HepG2 (cell line): ENCODE measurements around the gene SHISA4. TPM values are rescaled to one million over a fixed set of nuclear protein-coding genes. Genes with fewer than 3 reads are reported as not detected.

Source experiments
- ATAC-seq: fragments of 200-7000 bp; cut with Tn5 transposase; 3 replicates; pipeline ENCODE4 v1.9.1; 2020; ENCODE audit warnings: mild to moderate bottlenecking, moderate library complexity
- BruUV-seq: library from RNA; stranded (reverse); fragments of 400-500 nt; replicated peaks from 2 replicates; lab custom pipeline; 2021; lab: Mats Ljungman, UMichigan
- CTCF ChIA-PET: fragments of 300-600 bp; formaldehyde crosslinking; extraction: SDS; loops from one replicate; lab custom pipeline; 2021; ENCODE audit warnings: low total read pairs, inconsistent platforms, low intra/inter-chr PET ratio; lab: Yijun Ruan, JAX
- POLR2A ChIA-PET: fragments of 350-600 bp; sonication (Branson Sonifier 250); formaldehyde crosslinking; loops from one replicate; lab custom pipeline; 2020; ENCODE audit warnings: antibody characterized with exemption, inconsistent platforms; lab: Yijun Ruan, JAX
- DNase-seq: peaks from one replicate; pipeline ENCODE4 v3.0.0-alpha.2; 2015; ENCODE audit warnings: low spot score
- FAIRE-seq: peaks from 3 replicates; lab custom pipeline; 2011; peaks lifted over from hg19 to GRCh38; lab: Jason Lieb, UNC
- H2AFZ ChIP-seq: one replicate; pipeline ENCODE4 v1.6.1; 2011; ENCODE audit warnings: low read length, inconsistent platforms
- H3K27ac ChIP-seq: fragments of 300-600 bp; 3 replicates; pipeline ENCODE4 v1.8.0; 2011; ENCODE audit warnings: mixed run types, mild to moderate bottlenecking, mixed read lengths, low read length, inconsistent platforms; ENCODE audit not compliant: insufficient read depth; ENCODE audit errors: extremely low read length
- H3K27me3 ChIP-seq, 2 experiments: fragments of 200-600 bp in 1 of 2; 2 replicates in 1 of 2; 3 replicates in 1 of 2; pipeline versions ENCODE4 v1.6.0 to v1.8.0; 2011; ENCODE audit warnings: low read length in 2 of 2, mild to moderate bottlenecking in 2 of 2, moderate library complexity in 2 of 2, inconsistent platforms in 1 of 2; ENCODE audit not compliant: insufficient read depth in 2 of 2, control insufficient read depth in 1 of 2
- H3K36me3 ChIP-seq, 2 experiments: fragments of 200-600 bp in 1 of 2; replicated peaks in 1 of 2; 2 replicates in 1 of 2; 3 replicates in 1 of 2; pipeline versions ENCODE4 v1.5.1 to v1.8.0; 2011; ENCODE audit warnings: low read length in 2 of 2, inconsistent platforms in 1 of 2; ENCODE audit not compliant: insufficient read depth in 2 of 2, control insufficient read depth in 1 of 2
- H3K4me1 ChIP-seq: 2 replicates; pipeline ENCODE4 v1.5.1; 2012; ENCODE audit warnings: low read length, inconsistent platforms; ENCODE audit not compliant: insufficient read depth
- H3K4me2 ChIP-seq: 2 replicates; pipeline ENCODE4 v1.6.0; 2011; ENCODE audit warnings: low read depth, low read length, inconsistent platforms
- H3K4me3 ChIP-seq, 3 experiments: fragments of 200-600 bp in 1 of 3; sonication (generic), shearing (Covaris generic) in 1 of 3; replicated peaks in 1 of 3; 2 replicates each; pipeline ENCODE4 v1.5.1; 2011 to 2016; ENCODE audit warnings: low read length in 3 of 3, inconsistent platforms in 2 of 3, low read depth in 2 of 3, mild to moderate bottlenecking in 2 of 3, control low read depth in 1 of 3, mixed read lengths in 1 of 3; ENCODE audit not compliant: insufficient read depth in 1 of 3
- H3K79me2 ChIP-seq: one replicate; pipeline ENCODE4 v1.6.1; 2011; ENCODE audit warnings: low read length, inconsistent platforms; ENCODE audit not compliant: insufficient read depth
- H3K9ac ChIP-seq: 2 replicates; pipeline ENCODE4 v1.6.0; 2011; ENCODE audit warnings: mild to moderate bottlenecking, low read depth, low read length, inconsistent platforms; ENCODE audit not compliant: insufficient read depth
- H3K9me3 ChIP-seq: 2 replicates; pipeline ENCODE4 v1.5.1; 2012; ENCODE audit warnings: mild to moderate bottlenecking, low read length
- H4K20me1 ChIP-seq: 2 replicates; pipeline ENCODE4 v1.6.0; 2011; ENCODE audit warnings: inconsistent platforms, mild to moderate bottlenecking, low read length, moderate library complexity; ENCODE audit not compliant: insufficient read depth
- YY1 ChIP-seq: IDR thresholded peaks from 2 replicates; pipeline ENCODE4 v1.6.1; 2011; ENCODE audit warnings: low read length, low read depth, moderate library complexity, mild to moderate bottlenecking; ENCODE audit not compliant: insufficient read depth, insufficient replicate concordance
- ZBTB7B ChIP-seq: sonication (generic); formaldehyde crosslinking; IDR thresholded peaks from 2 replicates; pipeline ENCODE4 v1.4.0; 2020; ENCODE audit warnings: missing genetic modification reagents
- ZFP36 ChIP-seq: fragments of 150-350 bp; IDR thresholded peaks from 2 replicates; pipeline ENCODE4 v1.6.1; 2018; ENCODE audit warnings: borderline replicate concordance, low read length, low read depth; ENCODE audit not compliant: partially characterized antibody
- ZFP62 ChIP-seq: sonication (generic); formaldehyde crosslinking; IDR thresholded peaks from 2 replicates; pipeline ENCODE4 v1.4.0; 2020; ENCODE audit warnings: missing genetic modification reagents
- ZNF17 ChIP-seq: sonication (generic); formaldehyde crosslinking; IDR thresholded peaks from 2 replicates; pipeline ENCODE4 v1.5.0; 2020; ENCODE audit warnings: mild to moderate bottlenecking, missing genetic modification reagents
- ZNF260 ChIP-seq: sonication (generic); formaldehyde crosslinking; IDR thresholded peaks from 2 replicates; pipeline ENCODE4 v1.4.0; 2020; ENCODE audit warnings: missing genetic modification reagents, low read depth, mild to moderate bottlenecking, borderline replicate concordance
- WGBS: methylation state at CpG from one replicate; pipeline ENCODE4 v1.1.6; 2017; ENCODE audit warnings: low lambda C conversion rate; 5-methylcytosine and 5-hydroxymethylcytosine counted together
- in situ Hi-C: cut with HindIII; loops from 2 replicates; pipeline ENCODE4 v1.10.0; 2017; ENCODE audit warnings: low pct_unique_long_range_greater_than_20kb; ENCODE audit not compliant: extremely low pct_ligation_motif_present
- intact Hi-C: fragments of 100-400 bp; cut with micrococcal nuclease; formaldehyde crosslinking; loops from one replicate; pipeline ENCODE4 v1.10.0; 2022; ENCODE audit not compliant: unreplicated experiment
- polyA plus RNA-seq, 8 experiments: library from polyadenylated mRNA; depleted of rRNA in 3 of 8; stranded (reverse) in 7 of 8; unstranded in 1 of 8; fragments of >200 nt; fragmentation: Illumina TruSeq in 4 of 8; extraction: Trizol in 4 of 8; gene quantifications; 2 replicates each; pipeline versions ENCODE4 v1.2.1 to v1.2.3, GENCODE V29; 2011 to 2016; ENCODE audit warnings: low read depth in 4 of 8, missing spikeins in 1 of 8, mixed read lengths in 1 of 8; ENCODE audit not compliant: insufficient read depth in 1 of 8
- total RNA-seq, 5 experiments: library from RNA; depleted of rRNA; stranded (reverse); fragments of >200 nt; fragmentation: Illumina TruSeq; extraction: Trizol; gene quantifications; 2 replicates each; pipeline ENCODE4 v1.2.3, GENCODE V29; 2016; ENCODE audit warnings: low read depth in 1 of 5
- TF ChIP-seq, protein P1 (sequence below): IDR thresholded peaks from 2 replicates; pipeline ENCODE4 v1.6.1; 2012; ENCODE audit warnings: low read depth, low read length, improper control_type of control experiment
- TF ChIP-seq, protein P2 (sequence below): sonication (generic); formaldehyde crosslinking; IDR thresholded peaks from 2 replicates; pipeline ENCODE4 v1.8.0; 2022; ENCODE audit warnings: missing genetic modification reagents, mild to moderate bottlenecking, borderline replicate concordance
- TF ChIP-seq, protein P3 (sequence below): sonication (generic); formaldehyde crosslinking; IDR thresholded peaks from 2 replicates; pipeline ENCODE4 v1.4.0; 2020; ENCODE audit warnings: mild to moderate bottlenecking, missing genetic modification reagents
- TF ChIP-seq, protein P4 (sequence below): sonication (generic); formaldehyde crosslinking; IDR thresholded peaks from 2 replicates; pipeline ENCODE4 v1.5.0; 2020; ENCODE audit warnings: missing genetic modification reagents
- TF ChIP-seq, protein P5 (sequence below): sonication (generic); formaldehyde crosslinking; IDR thresholded peaks from 2 replicates; pipeline ENCODE4 v1.4.0; 2020; ENCODE audit warnings: mild to moderate bottlenecking, low read depth, missing genetic modification reagents
- TF ChIP-seq, protein P6 (sequence below): sonication (generic); formaldehyde crosslinking; IDR thresholded peaks from 2 replicates; pipeline ENCODE4 v1.4.0; 2020; ENCODE audit warnings: missing genetic modification reagents
- TF ChIP-seq, protein P7 (sequence below): sonication (generic); formaldehyde crosslinking; IDR thresholded peaks from 2 replicates; pipeline ENCODE4 v1.5.1; 2020; ENCODE audit warnings: missing genetic modification reagents, mild to moderate bottlenecking, borderline replicate concordance

SHISA4 gene
- total and polyA plus RNA-seq, 2 of the 13 experiments (the other 11 are each of a cell fraction or from before 2014, with no cell fraction given), result 0.51 to 1.0 TPM

DNA sequence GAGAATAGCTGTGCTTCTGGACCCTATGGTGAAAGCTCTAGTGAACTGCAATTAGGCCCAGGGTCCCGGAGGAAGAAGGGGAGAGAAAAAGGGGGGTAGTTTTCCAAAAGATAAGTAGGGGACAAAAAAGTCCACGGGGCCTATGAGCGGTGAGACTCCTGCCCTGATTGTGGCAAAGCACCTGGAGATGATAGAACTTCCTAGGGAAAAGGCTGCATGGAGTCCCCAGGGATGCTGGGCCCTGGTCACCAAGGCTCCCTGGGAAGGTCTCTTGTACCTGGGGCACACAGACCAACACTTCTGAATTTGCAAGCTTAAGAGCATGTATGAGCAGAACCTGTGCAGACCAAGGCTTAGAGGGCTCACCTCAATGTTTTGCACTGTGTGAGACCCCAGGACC lies 5.4 kb upstream of the SHISA4 start:
- intact Hi-C loops (no loop called here), in situ Hi-C loops (no loop called here)
- peaks cover 1 to 14% of the 10 kb centered on the region in 2 experiments; a peak in 3 of 5 replicates for H3K27me3 ChIP-seq
- ATAC-seq, result peak; percentile 11
- BruUV-seq, result no TSS peak
- ChIA-PET POLR2A (no interaction called here), CTCF (no interaction called here)
- no peak overlapping the region for H3K4me3 ChIP-seq
- H3K9me3 ChIP-seq, result no peaks in the 10 kb centered on the region
- no peak for DNase-seq
- WGBS, result 59% methylated on average over 3 of the region's 3 CpGs
- peaks cover 16% of the 10 kb centered on the region for H3K4me1 ChIP-seq
- no peak overlapping the region for H3K9ac ChIP-seq
- no peak overlapping the region for H2AFZ ChIP-seq
- H4K20me1 ChIP-seq, result no peaks in the 10 kb centered on the region; the same call in 1 of the 2 replicates
- no peaks in the 10 kb centered on the region for H3K36me3 ChIP-seq
- FAIRE-seq, result no peak
- H3K27ac ChIP-seq, result no peak overlapping the region
- H3K4me2 ChIP-seq, result no peak overlapping the region
- H3K79me2 ChIP-seq, result no peaks in the 10 kb centered on the region
- TF ChIP-seq, protein P1, sequence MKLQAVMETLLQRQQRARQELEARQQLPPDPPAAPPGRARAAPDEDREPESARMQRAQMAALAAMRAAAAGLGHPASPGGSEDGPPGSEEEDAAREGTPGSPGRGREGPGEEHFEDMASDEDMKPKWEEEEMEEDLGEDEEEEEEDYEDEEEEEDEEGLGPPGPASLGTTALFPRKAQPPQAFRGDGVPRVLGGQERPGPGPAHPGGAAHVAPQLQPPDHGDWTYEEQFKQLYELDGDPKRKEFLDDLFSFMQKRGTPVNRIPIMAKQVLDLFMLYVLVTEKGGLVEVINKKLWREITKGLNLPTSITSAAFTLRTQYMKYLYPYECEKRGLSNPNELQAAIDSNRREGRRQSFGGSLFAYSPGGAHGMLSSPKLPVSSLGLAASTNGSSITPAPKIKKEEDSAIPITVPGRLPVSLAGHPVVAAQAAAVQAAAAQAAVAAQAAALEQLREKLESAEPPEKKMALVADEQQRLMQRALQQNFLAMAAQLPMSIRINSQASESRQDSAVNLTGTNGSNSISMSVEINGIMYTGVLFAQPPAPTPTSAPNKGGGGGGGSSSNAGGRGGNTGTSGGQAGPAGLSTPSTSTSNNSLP, result no peak
- no peak for TF ChIP-seq ZNF17 (CRISPR knock-in tag)
- TF ChIP-seq, protein P2, sequence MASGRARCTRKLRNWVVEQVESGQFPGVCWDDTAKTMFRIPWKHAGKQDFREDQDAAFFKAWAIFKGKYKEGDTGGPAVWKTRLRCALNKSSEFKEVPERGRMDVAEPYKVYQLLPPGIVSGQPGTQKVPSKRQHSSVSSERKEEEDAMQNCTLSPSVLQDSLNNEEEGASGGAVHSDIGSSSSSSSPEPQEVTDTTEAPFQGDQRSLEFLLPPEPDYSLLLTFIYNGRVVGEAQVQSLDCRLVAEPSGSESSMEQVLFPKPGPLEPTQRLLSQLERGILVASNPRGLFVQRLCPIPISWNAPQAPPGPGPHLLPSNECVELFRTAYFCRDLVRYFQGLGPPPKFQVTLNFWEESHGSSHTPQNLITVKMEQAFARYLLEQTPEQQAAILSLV (CRISPR knock-in tag), result no peak
- TF ChIP-seq, protein P3, sequence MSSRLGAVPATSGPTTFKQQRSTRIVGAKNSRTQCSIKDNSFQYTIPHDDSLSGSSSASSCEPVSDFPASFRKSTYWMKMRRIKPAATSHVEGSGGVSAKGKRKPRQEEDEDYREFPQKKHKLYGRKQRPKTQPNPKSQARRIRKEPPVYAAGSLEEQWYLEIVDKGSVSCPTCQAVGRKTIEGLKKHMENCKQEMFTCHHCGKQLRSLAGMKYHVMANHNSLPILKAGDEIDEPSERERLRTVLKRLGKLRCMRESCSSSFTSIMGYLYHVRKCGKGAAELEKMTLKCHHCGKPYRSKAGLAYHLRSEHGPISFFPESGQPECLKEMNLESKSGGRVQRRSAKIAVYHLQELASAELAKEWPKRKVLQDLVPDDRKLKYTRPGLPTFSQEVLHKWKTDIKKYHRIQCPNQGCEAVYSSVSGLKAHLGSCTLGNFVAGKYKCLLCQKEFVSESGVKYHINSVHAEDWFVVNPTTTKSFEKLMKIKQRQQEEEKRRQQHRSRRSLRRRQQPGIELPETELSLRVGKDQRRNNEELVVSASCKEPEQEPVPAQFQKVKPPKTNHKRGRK (CRISPR knock-in tag), result no peak
- no peak for TF ChIP-seq ZFP62 (CRISPR knock-in tag)
- TF ChIP-seq, protein P4, sequence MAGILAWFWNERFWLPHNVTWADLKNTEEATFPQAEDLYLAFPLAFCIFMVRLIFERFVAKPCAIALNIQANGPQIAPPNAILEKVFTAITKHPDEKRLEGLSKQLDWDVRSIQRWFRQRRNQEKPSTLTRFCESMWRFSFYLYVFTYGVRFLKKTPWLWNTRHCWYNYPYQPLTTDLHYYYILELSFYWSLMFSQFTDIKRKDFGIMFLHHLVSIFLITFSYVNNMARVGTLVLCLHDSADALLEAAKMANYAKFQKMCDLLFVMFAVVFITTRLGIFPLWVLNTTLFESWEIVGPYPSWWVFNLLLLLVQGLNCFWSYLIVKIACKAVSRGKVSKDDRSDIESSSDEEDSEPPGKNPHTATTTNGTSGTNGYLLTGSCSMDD (CRISPR knock-in tag), result no peak
- TF ChIP-seq ZBTB7B (CRISPR knock-in tag), result no peak
- TF ChIP-seq ZFP36, result no peak
- no peak for TF ChIP-seq ZNF260
- TF ChIP-seq YY1, result no peak
- TF ChIP-seq, protein P5, sequence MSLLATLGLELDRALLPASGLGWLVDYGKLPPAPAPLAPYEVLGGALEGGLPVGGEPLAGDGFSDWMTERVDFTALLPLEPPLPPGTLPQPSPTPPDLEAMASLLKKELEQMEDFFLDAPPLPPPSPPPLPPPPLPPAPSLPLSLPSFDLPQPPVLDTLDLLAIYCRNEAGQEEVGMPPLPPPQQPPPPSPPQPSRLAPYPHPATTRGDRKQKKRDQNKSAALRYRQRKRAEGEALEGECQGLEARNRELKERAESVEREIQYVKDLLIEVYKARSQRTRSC, result no peak
- TF ChIP-seq, protein P6, sequence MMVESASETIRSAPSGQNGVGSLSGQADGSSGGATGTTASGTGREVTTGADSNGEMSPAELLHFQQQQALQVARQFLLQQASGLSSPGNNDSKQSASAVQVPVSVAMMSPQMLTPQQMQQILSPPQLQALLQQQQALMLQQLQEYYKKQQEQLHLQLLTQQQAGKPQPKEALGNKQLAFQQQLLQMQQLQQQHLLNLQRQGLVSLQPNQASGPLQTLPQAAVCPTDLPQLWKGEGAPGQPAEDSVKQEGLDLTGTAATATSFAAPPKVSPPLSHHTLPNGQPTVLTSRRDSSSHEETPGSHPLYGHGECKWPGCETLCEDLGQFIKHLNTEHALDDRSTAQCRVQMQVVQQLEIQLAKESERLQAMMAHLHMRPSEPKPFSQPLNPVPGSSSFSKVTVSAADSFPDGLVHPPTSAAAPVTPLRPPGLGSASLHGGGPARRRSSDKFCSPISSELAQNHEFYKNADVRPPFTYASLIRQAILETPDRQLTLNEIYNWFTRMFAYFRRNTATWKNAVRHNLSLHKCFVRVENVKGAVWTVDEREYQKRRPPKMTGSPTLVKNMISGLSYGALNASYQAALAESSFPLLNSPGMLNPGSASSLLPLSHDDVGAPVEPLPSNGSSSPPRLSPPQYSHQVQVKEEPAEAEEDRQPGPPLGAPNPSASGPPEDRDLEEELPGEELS (CRISPR knock-in tag), result no peak
- TF ChIP-seq, protein P7, sequence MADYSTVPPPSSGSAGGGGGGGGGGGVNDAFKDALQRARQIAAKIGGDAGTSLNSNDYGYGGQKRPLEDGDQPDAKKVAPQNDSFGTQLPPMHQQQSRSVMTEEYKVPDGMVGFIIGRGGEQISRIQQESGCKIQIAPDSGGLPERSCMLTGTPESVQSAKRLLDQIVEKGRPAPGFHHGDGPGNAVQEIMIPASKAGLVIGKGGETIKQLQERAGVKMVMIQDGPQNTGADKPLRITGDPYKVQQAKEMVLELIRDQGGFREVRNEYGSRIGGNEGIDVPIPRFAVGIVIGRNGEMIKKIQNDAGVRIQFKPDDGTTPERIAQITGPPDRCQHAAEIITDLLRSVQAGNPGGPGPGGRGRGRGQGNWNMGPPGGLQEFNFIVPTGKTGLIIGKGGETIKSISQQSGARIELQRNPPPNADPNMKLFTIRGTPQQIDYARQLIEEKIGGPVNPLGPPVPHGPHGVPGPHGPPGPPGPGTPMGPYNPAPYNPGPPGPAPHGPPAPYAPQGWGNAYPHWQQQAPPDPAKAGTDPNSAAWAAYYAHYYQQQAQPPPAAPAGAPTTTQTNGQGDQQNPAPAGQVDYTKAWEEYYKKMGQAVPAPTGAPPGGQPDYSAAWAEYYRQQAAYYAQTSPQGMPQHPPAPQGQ (CRISPR knock-in tag), result no peak
